NB4 (cell line): ENCODE data around the gene PPL.

Experiments
- MYC ChIP-seq: IDR thresholded peaks from 2 replicates; pipeline ENCODE4 v1.6.1; 2011; ENCODE audit warnings: low read depth, low read length
- POLR2A ChIP-seq: IDR thresholded peaks from 2 replicates; pipeline ENCODE4 v1.6.1; 2011; ENCODE audit warnings: mild to moderate bottlenecking; ENCODE audit not compliant: insufficient read length; ENCODE audit errors: extremely low read depth
- TF ChIP-seq, protein P1 (sequence below): IDR thresholded peaks from one replicate; pipeline ENCODE4 v1.5.1; 2012; ENCODE audit warnings: low read depth, low read length
- TF ChIP-seq, protein P2 (sequence below): IDR thresholded peaks from 2 replicates; pipeline ENCODE4 v1.6.1; 2011; ENCODE audit warnings: low read depth, low read length

GRCh38 chr16:4832698-4833343, 104.1 kb downstream of the PPL start:
- TF ChIP-seq, protein P1, sequence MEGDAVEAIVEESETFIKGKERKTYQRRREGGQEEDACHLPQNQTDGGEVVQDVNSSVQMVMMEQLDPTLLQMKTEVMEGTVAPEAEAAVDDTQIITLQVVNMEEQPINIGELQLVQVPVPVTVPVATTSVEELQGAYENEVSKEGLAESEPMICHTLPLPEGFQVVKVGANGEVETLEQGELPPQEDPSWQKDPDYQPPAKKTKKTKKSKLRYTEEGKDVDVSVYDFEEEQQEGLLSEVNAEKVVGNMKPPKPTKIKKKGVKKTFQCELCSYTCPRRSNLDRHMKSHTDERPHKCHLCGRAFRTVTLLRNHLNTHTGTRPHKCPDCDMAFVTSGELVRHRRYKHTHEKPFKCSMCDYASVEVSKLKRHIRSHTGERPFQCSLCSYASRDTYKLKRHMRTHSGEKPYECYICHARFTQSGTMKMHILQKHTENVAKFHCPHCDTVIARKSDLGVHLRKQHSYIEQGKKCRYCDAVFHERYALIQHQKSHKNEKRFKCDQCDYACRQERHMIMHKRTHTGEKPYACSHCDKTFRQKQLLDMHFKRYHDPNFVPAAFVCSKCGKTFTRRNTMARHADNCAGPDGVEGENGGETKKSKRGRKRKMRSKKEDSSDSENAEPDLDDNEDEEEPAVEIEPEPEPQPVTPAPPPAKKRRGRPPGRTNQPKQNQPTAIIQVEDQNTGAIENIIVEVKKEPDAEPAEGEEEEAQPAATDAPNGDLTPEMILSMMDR, result no peak
- no peak for TF ChIP-seq MYC
- TF ChIP-seq POLR2A, result no peak
- TF ChIP-seq, protein P2, sequence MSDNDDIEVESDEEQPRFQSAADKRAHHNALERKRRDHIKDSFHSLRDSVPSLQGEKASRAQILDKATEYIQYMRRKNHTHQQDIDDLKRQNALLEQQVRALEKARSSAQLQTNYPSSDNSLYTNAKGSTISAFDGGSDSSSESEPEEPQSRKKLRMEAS, result no peak
